GM21825 (cell line): ENCODE data around the gene CD27.
A peak's percentile ranks its signal among the peaks of the same experiment; 100 is the strongest.
"Not testable (repeated sequence)": the region's sequence is repeated elsewhere in the genome, so short reads cannot be mapped to it uniquely, and the experiment has no call there.

Experiments
- ATAC-seq: cut with Tn5 transposase; IDR thresholded peaks from one replicate; pipeline ENCODE4 v1.9.1; 2021; ENCODE audit warnings: mild to moderate bottlenecking, moderate library complexity; ENCODE audit not compliant: unreplicated experiment

Gene CD27

GRCh38 chr12:6478416-6478815 is 33.7 kb downstream of the CD27 start:
- ATAC-seq = no peak

- no peak for ATAC-seq
Observed at GRCh38 chr12:6488240-6488639, 43.5 kb downstream of the CD27 start.

- ATAC-seq = no peak
Observed at GRCh38 chr12:6489449-6489848, 44.7 kb downstream of the CD27 start.

GRCh38 chr12:6490673-6491072 is 45.9 kb downstream of the CD27 start:
- ATAC-seq = not testable (repeated sequence)

GRCh38 chr12:6492838-6493496 is 48.2 kb downstream of the CD27 start, which contains the start of gene MRPL51:
MRPL51 (minus strand) TSS chr12:6493262; CDS start chr12:6493136, 126 bp downstream.
- ATAC-seq = peak; percentile 60

GRCh38 chr12:6493497-6494257 is 48.9 kb downstream of the CD27 start, which contains the start of gene NCAPD2:
NCAPD2 (plus strand) TSS chr12:6494102; CDS start chr12:6495099, 997 bp downstream.
- peak; percentile 80 for ATAC-seq

GRCh38 chr12:6494258-6494743 is 49.5 kb downstream of the CD27 start:
- no peak for ATAC-seq

GRCh38 chr12:6494968-6495367 is 50.2 kb downstream of the CD27 start:
- no peak for ATAC-seq

- ATAC-seq = not testable (repeated sequence)
Observed at GRCh38 chr12:6497291-6497690, 52.5 kb downstream of the CD27 start.

- ATAC-seq = no peak
Observed at GRCh38 chr12:6500466-6500865, 55.7 kb downstream of the CD27 start.
